ENCODE data around the gene RNF5. TPM values are rescaled to one million over a fixed set of nuclear protein-coding genes. Genes with fewer than 3 reads are reported as not detected.

RNF5 gene
- polyA plus RNA-seq, 1 of the 3 experiments (the other 2 are of a cell fraction): 110 TPM

- ChIA-PET CTCF (interaction anchor here (0.7 to 1.6 kb wide), 4 partner anchors 10 to 129 kb away, joined by 3 to 4 read pairs (median 4); partner anchors contain the start of gene EGFL8), POLR2A (interaction anchor here (0.7 to 4.1 kb wide), 8 partner anchors 13 to 795 kb away, joined by 3 to 22 read pairs (median 6); partner anchors contain the start of genes ATF6B, FKBPL, GPANK1 and PBX2)
- no peaks in the 10 kb centered on the region for H3K9me3 ChIP-seq
- H3K4me1 ChIP-seq (ENCODE audit: control insufficient read depth in 1 of 2, insufficient read depth in 2 of 2, low read depth in 1 of 2, low read length in 1 of 2): peaks cover 12 to 40% of the 10 kb centered on the region in 2 experiments; a peak in 3 of 4 replicates
- H2AFZ ChIP-seq (ENCODE audit: low read depth): peak overlapping the region; percentile 88
- peak overlapping the region; percentile 81 for H3K4me2 ChIP-seq
- 5% methylated on average over 5 of the region's 5 CpGs for WGBS (ENCODE audit: low lambda C conversion rate)
- DNase-seq: no peak
- H4K20me1 ChIP-seq (ENCODE audit: insufficient read depth): no peaks in the 10 kb centered on the region
- peak overlapping the region; percentile 98 to 99 for H3K27ac ChIP-seq (ENCODE audit: low read depth in 2 of 2, low read length in 1 of 2)
- H3F3A ChIP-seq (replicated peaks; ENCODE audit: insufficient read depth): peaks cover 13% of the 10 kb centered on the region
- peaks cover 9 to 12% of the 10 kb centered on the region in 2 experiments for H3K36me3 ChIP-seq (replicated peaks in 1 of 2; ENCODE audit: control insufficient read depth in 1 of 2, insufficient read depth in 2 of 2, low read length in 1 of 2)
- peaks cover 53% of the 10 kb centered on the region for H3K79me2 ChIP-seq (ENCODE audit: insufficient read depth)
- no peaks in the 10 kb centered on the region for H3K9me2 ChIP-seq
- H3K27me3 ChIP-seq (ENCODE audit: insufficient read depth): no peaks in the 10 kb centered on the region
- peak overlapping the region; percentile 84 for H3K9ac ChIP-seq
- TF ChIP-seq USF1 (IDR thresholded peaks at IDR 0.05; ENCODE audit: borderline replicate concordance, low read depth) (peak; percentile 10; the same call in 1 of the 2 replicates), ELF1 (IDR thresholded peaks at IDR 0.05) (no peak)
- peak overlapping the region; percentile 84 to 99 for H3K4me3 ChIP-seq (ENCODE audit: low read depth in 2 of 2, low read length in 1 of 2)
Measured at GRCh38 chr6:32176476-32177182, 1.6 kb upstream of the RNF5 start.

- H3K4me3 ChIP-seq (ENCODE audit: low read depth in 2 of 2, low read length in 1 of 2): peak overlapping the region; percentile 84 to 99
- CTCF ChIA-PET: interaction anchor here (1.4 to 1.6 kb wide), 2 partner anchors 18 to 129 kb away, joined by 4 read pairs; no protein-coding TSS in a partner anchor
- H3K79me2 ChIP-seq (ENCODE audit: insufficient read depth): peaks cover 47% of the 10 kb centered on the region
Measured at GRCh38 chr6:32177183-32177787, 920 bp upstream of the RNF5 start.

More at GRCh38 chr6:32177183-32177787, 920 bp upstream of the RNF5 start:
- peak overlapping the region; percentile 81 for H3K4me2 ChIP-seq
- no peaks in the 10 kb centered on the region for H3K9me2 ChIP-seq
- no peaks in the 10 kb centered on the region for H4K20me1 ChIP-seq (ENCODE audit: insufficient read depth)
- peak overlapping the region; percentile 98 to 99 for H3K27ac ChIP-seq (ENCODE audit: low read depth in 2 of 2, low read length in 1 of 2)
- peak overlapping the region; percentile 88 for H2AFZ ChIP-seq (ENCODE audit: low read depth)
- WGBS (ENCODE audit: low lambda C conversion rate): 3% methylated on average over 19 of the region's 20 CpGs
- peaks cover 12 to 40% of the 10 kb centered on the region in 2 experiments; a peak in 3 of 4 replicates for H3K4me1 ChIP-seq (ENCODE audit: control insufficient read depth in 1 of 2, insufficient read depth in 2 of 2, low read depth in 1 of 2, low read length in 1 of 2)
- H3K36me3 ChIP-seq (replicated peaks in 1 of 2; ENCODE audit: control insufficient read depth in 1 of 2, insufficient read depth in 2 of 2, low read length in 1 of 2): peaks cover 9 to 12% of the 10 kb centered on the region in 2 experiments
- POLR2A ChIA-PET: interaction anchor here (1.3 to 4.1 kb wide), 6 partner anchors 13 to 794 kb away, joined by 5 to 22 read pairs (median 6); partner anchors contain the start of genes ATF6B, FKBPL, PBX2 and PRRT1
- no peaks in the 10 kb centered on the region for H3K27me3 ChIP-seq (ENCODE audit: insufficient read depth)
- DNase-seq: peak; percentile 55
- peak overlapping the region; percentile 84 for H3K9ac ChIP-seq
- H3F3A ChIP-seq (replicated peaks; ENCODE audit: insufficient read depth): peaks cover 13% of the 10 kb centered on the region
- TF ChIP-seq TEAD4 (IDR thresholded peaks at IDR 0.05; ENCODE audit: borderline replicate concordance, insufficient read depth): no peak
- TF ChIP-seq RAD21 (IDR thresholded peaks at IDR 0.05; ENCODE audit: low read length): no peak
- peak; percentile 33; the same call in 1 of the 2 replicates for TF ChIP-seq GABPA (IDR thresholded peaks at IDR 0.05; ENCODE audit: low read depth)
- TF ChIP-seq YY1 (IDR thresholded peaks at IDR 0.05; ENCODE audit: low read depth): peak; percentile 79
- TF ChIP-seq EP300 (IDR thresholded peaks at IDR 0.05; ENCODE audit: borderline replicate concordance in 1 of 2, low read depth in 1 of 2, low read length in 1 of 2): no peak
- TF ChIP-seq ZBTB33 (IDR thresholded peaks at IDR 0.05; ENCODE audit: borderline replicate concordance, low read depth): no peak
- peak; percentile 49 for TF ChIP-seq TAF1 (IDR thresholded peaks at IDR 0.05; ENCODE audit: borderline replicate concordance, low read depth, low read length)
- no peak for TF ChIP-seq FOXJ3 (CRISPR knock-in tag; IDR thresholded peaks at IDR 0.05)
- TF ChIP-seq POLR2AphosphoS5 (IDR thresholded peaks at IDR 0.05; ENCODE audit: low read depth, low read length): peak; percentile 56
- TF ChIP-seq FOSL2 (IDR thresholded peaks at IDR 0.05; ENCODE audit: borderline replicate concordance, low read depth): no peak
- no peak for TF ChIP-seq JUND (IDR thresholded peaks at IDR 0.05)
- TF ChIP-seq IRF3 (IDR thresholded peaks at IDR 0.05; ENCODE audit: low read depth, low read length): no peak
- no peaks in the 10 kb centered on the region for H3K9me3 ChIP-seq

Measured in SK-N-SH (cell line).